ENCODE measurements around the gene SMYD3.

DNA sequence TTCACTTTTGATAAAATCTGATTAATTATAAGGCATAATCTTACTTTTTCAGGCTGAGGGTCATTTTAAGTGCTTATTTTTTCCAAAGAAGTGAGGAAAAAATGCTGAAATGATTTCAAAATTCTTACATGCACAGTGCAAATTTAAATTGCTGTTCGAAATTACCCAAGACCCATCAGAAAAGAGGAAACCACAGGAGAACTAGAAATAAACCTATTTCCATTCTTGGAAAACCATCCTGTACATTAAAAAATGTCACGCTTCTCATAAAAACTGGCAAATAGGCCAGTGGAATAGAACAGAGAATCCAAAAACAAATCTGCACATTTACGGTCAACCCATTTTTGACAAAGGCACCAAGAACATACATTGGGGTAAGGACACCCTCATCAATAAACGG is 414.9 kb downstream of the SMYD3 start:
- no peak for TF ChIP-seq POLR2A (IDR thresholded peaks at IDR 0.05)
- TF ChIP-seq, protein P1, sequence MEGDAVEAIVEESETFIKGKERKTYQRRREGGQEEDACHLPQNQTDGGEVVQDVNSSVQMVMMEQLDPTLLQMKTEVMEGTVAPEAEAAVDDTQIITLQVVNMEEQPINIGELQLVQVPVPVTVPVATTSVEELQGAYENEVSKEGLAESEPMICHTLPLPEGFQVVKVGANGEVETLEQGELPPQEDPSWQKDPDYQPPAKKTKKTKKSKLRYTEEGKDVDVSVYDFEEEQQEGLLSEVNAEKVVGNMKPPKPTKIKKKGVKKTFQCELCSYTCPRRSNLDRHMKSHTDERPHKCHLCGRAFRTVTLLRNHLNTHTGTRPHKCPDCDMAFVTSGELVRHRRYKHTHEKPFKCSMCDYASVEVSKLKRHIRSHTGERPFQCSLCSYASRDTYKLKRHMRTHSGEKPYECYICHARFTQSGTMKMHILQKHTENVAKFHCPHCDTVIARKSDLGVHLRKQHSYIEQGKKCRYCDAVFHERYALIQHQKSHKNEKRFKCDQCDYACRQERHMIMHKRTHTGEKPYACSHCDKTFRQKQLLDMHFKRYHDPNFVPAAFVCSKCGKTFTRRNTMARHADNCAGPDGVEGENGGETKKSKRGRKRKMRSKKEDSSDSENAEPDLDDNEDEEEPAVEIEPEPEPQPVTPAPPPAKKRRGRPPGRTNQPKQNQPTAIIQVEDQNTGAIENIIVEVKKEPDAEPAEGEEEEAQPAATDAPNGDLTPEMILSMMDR (IDR thresholded peaks at IDR 0.05), result no peak
